Inferior parietal cortex (tissue), 1 donor: ENCODE data around the gene MLLT3.

ENCODE experiments used
- DNase-seq: peaks from one replicate; pipeline ENCODE4 v3.0.0-alpha.2; 2016; ENCODE audit errors: extremely low spot score

MLLT3 gene

DNA sequence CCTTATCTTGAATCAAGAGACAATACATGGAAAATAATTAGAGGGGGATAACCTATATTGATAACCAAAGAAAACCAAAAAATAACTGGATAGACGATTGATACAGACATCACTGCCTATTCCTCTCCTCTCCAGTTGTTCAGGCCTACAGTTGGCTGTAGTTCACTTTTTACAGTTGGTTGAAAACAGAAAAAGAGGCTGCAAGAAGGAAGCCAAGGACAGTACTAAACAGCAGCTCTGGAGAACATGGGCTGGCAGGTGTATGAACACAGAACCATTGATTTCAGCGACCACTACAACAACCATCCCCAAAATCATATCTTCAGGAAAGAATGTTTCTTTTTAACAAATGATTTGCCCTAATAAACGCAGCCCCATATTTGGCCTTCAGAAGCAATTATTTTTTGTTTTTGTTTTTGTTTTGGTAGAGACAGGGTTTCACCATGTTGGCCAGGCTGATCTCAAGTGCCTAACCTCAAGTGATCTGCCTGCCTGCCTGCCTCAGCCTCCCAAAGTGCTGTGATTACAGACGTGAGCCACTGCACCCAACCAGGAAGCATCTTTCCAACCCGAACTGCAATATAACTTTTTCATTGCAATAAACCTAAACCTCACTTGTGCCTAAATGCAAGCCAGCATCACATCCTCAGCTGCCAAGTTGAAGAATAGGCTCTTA is 64.3 kb downstream of the MLLT3 start:
- no peak for DNase-seq

DNA sequence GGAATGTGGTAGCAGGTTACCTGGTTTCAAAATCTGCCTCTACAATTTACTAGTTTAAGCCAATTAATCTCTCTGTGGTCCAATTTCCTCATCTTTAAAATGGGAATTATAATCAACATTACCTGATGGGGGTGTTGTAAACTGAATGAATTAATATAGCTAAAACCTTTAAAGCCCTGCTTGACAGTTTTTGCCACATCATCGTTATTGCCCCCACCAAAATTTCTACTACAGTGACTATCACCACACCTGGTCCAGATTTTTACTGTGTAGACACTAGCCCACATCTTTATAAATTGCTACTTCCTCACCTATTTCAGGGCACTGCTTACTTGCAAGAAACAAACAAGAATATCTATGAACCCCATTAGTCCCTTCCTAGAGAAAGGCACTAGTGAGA is 65.0 kb downstream of the MLLT3 start:
- DNase-seq, result no peak

DNA sequence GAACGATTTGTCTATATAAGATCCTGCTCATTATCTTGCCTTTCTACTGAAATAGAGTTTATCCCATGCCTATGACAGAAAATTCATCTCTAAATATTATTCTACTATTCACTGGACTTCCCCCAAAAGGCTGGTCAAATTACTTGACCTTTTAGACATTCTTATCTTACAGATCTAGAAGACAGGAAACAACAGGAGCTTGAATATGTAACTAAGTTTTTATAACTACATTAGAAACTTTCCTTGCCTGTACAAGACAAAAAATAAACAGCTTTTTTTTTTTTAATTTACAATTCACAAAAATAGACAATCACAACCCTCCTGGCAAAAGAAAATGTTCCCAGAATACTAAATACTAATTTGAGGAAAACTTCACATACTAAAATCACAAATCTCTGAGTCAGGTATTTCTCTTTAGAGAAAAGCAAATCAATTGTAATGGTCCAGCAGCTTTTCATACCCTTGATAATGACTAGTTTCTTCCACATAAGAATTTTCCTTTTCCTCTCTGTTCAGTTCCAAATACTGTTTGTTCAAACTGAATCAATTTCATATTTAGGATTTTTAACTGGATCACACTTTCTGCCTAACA is 68.6 kb downstream of the MLLT3 start:
- no peak for DNase-seq

DNA sequence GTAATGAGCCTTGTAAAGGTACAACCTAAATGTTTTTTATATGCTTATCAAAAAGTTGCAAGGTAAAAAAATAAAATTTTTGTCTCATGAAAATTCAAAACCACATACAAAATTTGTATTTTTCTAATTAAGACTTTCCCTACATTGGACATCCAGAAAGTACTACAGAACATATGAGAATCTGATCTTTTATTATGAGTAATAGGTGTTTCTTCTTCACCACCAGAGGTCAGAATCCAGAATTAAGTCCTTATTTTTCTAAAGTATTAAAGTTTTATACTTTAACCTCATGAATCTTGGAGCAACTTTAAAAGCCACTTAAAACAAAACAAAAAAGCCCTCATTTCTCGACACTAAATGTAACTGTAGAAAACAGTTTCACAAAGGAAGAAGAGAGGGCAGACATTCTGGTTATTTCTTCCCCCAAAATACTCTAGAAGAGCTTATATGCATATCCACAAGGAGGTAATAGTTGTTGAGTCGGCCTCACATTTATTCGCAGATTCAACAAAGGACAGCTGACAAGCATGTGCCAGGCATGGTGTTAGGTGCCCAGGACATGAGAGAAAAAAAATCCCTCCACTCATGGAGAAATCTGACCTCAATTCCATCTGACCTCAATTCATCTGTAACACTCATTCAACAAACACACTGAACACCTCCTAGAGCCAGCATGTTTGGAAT is 69.3 kb downstream of the MLLT3 start:
- no peak for DNase-seq

DNA sequence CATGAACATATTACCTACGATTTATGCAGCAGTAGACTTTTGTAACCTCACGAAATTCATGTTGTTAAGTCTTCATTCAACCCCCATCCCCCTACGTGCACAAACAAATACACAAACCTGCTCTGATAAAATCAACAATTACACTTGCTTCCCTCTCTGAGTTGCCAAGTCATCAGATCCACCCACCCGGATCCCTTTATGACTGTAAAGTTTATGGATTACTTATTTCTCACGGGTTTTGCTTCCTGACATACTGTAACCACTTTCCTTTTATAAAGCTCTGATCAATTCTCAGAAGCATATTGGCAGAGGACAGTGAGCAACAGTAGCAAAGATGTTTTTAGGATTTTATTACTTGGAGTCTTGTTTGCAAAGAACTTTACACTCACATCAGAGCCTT is 70.5 kb downstream of the MLLT3 start:
- no peak for DNase-seq

DNA sequence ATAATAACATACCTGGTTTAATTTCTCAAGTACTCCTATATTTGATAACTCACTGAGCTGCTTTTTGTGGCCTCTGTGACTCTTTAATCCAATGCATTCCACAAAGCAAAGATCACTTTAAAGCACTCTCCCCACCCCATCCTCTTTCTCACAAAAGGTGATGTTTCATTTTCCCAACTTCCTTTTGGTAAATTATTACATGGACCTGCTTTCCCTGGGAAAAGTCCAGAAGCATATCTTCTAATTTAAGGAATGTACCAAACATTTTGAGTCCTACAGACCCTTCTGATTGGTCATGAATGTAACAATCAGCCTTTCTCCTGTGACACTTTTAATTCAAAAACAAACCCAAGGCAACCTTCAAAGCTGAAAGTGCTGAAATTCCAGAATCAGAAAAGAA is 71.1 kb downstream of the MLLT3 start:
- no peak for DNase-seq

DNA sequence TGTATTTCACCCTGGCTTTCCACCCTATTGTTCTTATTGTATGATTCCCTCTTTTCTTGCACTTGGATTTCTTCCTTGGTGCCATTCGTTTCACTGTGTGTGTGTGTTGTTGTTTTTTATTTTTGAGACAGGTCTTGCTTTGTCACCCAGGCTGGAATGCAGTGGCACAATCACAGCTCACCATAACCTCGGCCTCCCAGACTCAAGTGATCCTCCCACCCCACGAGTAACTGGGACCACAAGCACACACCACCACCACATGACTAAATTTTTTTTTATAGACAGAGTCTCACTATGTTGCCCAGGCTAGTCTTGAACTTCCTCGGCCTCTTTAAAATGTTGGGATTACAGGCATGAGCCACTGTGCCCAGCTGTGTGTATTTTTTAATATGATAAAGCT is 72.0 kb downstream of the MLLT3 start:
- DNase-seq, result no peak

DNA sequence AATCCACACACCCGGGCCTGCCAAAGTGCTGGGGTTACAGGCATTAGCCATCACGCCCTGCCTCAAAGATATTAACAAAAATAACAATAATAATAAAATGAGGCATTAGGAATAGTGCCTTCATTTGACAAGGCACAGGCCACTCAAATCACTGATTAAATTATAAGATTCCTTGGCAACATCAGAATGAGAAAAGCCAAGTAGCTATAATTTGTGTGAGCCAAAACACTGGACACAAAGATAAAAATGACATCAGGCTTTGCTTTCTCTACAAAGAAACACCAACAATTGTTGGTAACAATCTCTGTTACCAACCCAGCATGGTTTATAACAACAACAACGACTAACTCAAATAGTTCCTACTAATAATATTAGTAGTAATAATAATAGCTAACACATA is 73.2 kb downstream of the MLLT3 start:
- DNase-seq, result no peak

DNA sequence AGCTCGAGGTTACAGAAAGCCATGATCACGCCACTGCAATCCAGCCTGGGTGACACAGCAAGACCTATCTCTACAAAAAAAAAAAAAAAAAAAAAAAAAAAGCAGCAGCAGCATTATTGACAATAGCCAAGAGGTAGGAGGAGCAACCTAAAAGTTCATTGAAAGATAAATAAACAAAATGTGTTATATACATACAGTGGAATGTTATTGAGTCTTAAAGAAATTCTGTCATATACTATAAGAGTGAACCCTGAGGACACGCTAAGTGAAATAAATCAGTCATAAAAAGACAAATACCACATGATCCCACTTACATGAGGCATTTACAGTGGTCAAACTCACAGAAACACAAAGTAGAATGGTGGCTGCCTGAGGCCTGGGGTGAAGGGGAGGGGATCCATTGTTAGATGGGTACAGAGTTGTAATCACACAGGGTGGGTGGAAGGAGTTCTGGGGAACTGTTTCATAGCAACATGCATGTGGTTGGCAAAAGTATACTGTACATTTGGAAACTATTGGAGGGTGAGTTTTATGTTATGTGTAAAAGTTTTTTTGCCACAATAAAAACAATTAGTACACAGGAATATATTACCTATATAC is 77.2 kb downstream of the MLLT3 start:
- no peak for DNase-seq

DNA sequence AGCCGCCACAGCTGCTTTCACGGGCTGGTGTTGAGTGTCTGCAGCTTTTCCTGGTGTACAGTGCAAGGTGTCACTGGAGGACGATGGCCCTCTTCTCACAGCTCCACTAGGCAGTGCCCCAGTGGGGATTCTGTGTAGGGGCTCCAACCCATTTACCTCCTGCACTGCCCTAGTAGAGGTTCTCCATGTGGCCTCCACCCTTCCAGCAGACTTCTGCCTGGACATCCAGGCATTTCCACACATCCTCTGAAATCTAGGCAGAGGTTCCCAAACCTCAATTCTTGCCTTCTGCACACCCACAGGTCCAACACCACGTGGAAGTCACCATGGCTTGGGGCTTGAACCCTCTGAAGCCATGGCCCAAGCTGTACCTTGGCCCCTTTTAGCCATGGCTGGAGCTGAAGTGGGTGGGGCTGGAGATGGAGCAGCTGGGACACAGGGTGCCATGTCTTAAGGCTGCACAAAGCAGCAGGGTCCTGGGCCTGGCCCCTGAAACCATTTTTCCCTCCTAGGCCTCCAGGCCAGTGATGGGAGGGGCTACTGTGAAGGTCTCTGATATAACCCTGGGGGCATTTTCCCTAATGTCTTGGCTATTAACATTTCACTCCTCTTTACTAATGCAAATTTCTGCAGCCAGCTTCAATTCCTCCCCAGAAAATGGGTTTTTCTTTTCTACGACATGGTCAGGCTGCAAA is 82.0 kb downstream of the MLLT3 start:
- no peak for DNase-seq

DNA sequence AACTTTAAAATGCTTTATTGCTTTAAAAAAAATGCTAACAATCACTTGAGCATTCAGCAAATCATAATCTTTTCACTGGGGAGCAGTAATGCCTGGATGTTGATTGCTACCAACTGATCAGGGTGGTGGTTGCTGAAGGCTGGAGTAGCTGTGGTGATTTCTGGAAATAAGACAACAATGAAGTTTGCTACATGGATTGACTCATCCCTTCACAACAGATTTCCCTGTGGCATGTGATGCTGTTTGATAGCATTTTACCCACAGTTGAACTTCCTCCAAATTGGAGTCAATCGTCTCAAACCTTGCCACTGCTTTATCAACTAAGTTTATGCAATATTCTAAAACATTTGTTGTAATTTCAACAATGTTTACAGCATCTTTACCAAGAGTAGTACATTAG is 83.3 kb downstream of the MLLT3 start:
- no peak for DNase-seq

DNA sequence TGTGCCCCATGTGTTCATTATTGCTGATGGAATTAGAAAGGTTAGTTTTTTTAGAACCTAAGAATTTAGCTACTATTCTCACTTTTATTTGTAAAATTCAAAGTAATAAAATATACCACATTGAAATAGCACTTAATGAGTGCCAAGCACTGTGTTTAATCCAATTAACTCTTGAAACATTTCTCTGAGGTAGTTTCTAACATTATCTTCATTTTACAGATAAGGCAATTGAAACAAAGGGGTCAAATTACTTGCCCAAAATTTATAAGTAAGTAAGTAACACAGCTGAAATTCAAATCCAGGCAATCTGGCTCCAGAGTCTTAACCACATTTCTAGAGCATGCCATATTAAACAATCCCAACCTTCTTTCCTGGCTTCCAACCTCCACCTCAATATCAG is 84.2 kb downstream of the MLLT3 start:
- DNase-seq, result no peak

DNA sequence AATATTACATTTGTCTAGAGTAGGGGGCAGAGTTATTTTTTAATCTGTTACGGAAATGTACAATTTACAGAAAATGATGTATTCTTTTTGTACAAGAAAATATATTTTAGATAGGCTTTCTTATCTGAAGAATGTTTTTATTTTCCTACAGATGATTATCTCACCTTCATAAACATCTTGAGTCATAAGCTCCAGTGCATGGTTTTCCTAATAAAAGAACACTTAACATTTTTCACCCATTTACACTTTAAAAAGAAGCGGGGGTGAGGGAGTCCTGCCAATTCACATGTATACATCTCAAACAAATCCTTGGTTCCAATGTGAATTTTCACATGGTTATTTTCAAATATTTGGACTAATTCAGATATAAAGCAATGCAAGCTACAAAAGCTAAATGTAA is 85.0 kb downstream of the MLLT3 start:
- DNase-seq, result no peak

DNA sequence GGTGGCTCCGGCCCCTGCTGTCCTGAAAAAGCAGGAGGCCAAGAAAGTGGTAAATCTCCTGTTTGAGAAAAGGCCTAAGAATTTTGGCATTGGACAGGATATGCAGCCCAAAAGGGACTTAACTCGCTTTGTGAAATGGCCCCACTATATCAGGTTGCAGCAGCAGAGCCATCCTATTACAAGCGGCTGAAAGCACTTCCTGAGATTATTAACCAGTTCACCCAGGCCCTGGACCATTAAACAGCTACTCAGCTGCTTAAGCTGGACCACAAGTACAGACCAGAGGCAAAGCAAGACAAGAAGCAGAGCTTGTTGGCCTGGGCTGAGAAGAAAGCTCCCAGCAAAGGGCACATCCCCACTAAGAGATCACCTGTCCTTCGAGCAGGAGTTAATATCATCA is 89.7 kb downstream of the MLLT3 start:
- DNase-seq, result no peak

DNA sequence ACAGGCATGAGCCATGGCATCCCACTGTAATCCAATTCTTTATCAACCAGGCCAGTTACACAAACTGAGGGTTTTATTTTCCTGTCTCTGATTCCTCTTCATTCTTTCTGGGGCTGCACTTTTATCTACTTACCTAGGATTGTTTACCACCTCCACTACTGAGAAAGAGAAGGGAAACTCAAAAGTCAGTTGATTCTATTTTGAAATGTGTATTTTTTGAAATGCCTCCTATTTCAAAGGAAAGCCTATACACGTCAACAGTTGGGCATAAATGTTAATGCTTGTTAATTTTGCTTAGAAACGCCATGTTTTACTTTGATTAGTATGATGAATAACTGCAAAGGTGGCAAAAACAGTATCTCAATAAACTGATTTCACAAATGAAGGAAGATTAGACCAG is 92.5 kb downstream of the MLLT3 start:
- DNase-seq, result no peak

DNA sequence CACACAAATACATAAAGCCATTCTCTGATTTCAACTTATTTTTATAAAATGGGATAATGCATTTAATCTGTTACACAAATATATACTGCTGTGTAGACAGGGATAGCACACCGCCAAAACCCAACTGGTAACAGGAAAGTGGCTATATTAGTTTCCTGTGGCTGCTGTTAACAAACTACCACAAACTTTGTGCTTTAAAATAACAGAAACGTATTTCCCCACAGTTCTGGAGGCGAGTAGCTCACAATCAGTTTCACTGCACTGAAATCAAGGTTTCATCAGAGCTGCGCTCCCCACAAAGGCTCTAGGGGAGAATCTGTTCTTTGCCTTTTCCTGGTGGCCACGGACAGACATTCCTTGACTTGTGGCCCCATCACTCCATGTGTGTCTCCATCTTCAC is 94.0 kb downstream of the MLLT3 start:
- no peak for DNase-seq

DNA sequence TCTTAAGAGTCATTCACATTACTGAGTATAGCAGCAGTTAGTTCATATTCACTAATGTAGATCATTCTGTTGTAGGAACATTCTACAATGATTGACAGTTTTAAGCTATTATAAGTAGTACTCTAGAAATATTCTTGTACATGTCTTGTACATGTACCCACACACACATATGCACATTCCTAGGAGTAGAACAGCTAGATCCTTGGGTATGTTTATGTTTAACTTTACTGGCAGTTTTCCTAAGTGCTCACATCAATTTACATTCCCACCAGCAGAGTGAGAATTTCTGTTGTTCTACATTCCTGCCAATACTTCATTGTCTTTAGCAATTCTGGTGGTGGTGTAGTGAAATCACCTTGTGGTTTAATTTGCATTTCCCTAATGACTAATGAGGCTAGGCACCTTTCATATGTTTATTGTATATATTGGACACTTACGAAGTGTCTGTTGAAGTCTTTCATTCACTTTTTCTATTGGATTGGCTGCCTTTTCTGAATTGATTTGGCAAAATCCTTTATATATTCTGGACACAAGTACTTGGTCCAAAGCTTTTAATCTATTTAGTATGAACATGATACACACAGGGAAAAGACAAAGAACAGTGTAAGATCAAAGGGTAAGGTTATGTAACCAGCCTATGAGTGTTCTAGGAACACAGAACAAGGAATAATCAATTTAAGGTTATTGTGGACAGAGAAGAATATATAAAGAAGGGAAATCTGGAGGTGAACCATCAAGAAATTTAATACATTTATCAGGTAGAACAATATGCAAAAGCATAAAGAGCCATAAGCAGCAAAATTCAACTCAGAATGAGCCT is 95.6 kb downstream of the MLLT3 start:
- DNase-seq, result no peak

DNA sequence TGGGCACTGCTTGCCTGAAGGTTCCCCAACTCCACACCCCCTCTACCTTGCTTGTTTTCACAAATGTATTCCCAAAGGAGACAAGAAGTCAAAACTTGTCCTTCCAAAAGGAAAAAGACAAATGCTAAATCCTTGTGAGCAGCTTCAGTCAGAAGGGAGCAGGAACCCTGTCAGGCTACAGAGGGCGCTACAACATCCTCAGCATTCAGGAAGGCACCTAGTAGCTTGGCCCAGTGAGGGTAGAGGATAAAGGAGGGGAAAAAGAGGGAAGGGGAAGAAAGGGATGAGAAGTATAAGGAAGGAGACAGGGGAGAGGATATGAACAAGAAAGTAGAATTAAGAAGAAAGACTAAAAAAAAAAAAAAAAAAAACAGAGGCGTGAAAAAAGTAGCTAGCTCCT is 97.5 kb downstream of the MLLT3 start:
- DNase-seq, result no peak

DNA sequence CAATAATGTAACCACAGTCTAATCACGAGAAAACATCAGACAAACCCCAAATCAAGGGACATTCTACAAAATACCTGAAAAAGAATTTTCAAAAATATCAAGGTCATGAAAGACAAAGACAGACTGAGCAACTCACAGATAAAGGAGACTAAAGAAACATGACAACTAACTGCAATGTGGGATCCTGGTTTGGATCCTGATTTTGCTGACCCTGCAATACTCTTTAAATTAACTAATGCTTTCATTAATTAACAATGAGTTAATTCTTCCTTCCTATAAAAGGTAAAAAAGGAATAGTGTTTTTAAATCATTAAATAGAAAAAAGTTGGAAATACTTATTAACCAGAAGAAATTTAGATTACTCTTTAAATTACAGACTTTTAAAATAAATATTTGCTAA is 103.6 kb downstream of the MLLT3 start:
- DNase-seq, result no peak

DNA sequence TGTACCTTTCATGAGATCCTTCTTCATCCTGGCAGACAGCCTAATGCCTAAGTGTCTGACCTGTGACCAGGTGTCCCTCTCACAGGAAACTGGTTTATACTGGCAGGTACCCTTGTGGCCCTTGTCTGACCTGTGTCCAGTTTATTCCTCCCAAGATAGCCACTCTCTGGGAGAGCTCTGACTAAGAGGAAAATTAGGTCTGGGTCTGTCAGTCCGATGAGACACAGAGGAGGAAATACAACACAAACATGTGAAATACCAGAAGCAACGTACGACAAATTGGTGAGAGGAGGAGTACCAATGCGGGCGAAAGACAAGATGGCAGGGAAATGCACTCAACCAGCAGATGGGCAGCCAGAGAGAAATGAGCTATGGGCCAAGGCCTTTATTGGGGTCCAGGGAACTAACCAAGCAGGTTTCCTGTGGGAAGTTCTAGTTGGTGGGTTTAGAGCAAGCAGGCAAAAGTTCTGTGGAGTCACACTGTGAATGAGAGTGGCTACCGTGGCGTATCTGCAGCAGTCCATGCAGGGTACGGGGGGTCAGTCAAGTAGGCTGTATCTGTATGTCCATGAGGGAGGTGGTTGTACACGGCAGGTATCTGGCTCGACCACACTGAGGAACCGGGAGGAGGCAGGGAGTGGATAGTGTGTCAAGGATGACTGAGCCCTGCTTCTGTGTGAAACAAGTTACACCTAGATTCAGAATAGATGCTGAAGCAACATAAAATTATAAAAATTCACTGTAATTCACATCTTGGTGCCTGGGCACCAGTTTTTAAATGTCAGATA is 109.0 kb downstream of the MLLT3 start:
- no peak for DNase-seq

DNA sequence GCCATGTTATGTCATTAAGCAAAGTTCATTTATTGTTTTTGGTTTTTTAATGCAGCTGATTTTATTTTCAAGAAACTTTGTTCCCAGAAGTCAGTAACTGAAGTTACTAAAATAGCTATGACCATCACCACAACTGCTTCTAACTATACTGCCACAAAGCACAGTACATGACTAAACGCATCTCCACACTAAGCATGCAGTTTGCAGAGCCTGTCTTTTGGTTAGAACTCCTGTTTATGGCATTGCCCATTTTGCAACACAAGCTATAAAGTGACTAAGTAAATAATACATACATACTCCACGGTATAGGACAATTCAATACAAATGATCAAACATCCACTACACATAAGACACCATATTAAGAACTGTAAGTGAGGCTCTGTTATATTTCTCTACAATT is 109.7 kb downstream of the MLLT3 start:
- no peak for DNase-seq
